ENCODE results near the gene CEBPZOS.
A peak's percentile ranks its signal among the peaks of the same experiment; 100 is the strongest.

Gene CEBPZOS

GRCh38 chr2:37196320-37197195, at the start of gene CEBPZOS:
Gene CEBPZOS (plus strand): TSS chr2:37196496. CDS start chr2:37199705, 3,209 bp downstream.
- DNase-seq = peak; percentile 71

- DNase-seq = no peak
Measured at GRCh38 chr2:37148325-37148724, 48.0 kb upstream of the CEBPZOS start.

DNA sequence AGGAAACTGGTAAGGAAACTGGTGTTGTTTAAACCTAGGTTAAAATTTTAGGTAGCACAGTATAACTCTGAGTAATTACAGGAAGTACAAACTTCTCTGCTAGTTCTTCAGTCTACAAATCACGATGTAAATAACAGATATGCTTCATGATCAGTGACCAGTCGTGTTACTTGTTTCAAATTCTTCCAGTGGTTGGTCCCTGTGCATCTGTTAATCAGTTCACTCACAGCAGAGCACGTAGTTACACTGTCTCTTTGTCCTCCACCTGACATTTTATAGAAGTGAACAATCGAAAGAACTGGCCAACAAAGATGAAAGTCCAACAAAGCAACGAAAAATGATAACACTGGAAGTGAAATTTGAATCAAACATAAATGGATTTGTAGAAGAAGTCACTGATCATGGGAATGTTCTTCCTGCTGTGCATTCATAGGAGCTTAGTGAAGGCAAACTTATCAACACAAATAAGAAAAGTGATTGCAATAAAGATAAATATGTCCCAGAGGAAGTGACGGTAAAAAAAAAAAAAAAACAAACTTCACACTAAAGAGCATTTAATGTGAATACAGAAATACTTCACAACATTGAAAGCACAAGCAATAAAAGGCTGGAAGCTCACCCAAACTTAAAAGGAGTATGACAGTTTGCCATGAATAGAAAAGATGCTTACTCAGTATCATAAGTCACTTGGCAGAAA, 46.5 kb upstream of the CEBPZOS start:
- no peak for DNase-seq

GRCh38 chr2:37153224-37153623, 43.1 kb upstream of the CEBPZOS start:
- no peak for DNase-seq

DNA sequence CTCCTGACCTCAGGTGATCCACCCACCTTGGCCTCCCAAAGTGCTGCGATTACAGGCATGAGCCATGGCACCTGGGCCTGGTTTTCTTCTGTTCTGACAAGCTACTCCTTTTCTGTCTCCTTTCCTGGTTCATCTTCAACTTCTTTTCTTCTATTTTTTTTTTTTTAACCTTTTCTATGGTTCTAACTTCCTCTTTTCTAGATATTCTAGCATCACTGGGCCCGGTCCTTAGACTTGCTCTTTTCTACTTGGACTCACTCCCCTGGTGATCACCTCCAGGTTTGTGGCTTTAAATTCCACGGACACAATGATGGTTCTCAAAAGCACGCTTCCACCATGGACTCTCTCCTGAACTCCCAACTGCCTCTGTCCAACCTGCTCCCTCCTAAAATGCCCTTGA, 41.5 kb upstream of the CEBPZOS start:
- no peak for DNase-seq

- peak; percentile 35 for DNase-seq
Measured at GRCh38 chr2:37156071-37156856, 40.0 kb upstream of the CEBPZOS start.

GRCh38 chr2:37156857-37157714, 39.2 kb upstream of the CEBPZOS start, which contains the start of gene EIF2AK2:
Gene EIF2AK2 (minus strand): TSS chr2:37156980. CDS start chr2:37147806, 9,174 bp downstream.
- DNase-seq = peak; percentile 84

GRCh38 chr2:37164757-37165156, 31.5 kb upstream of the CEBPZOS start:
- no peak for DNase-seq

DNA sequence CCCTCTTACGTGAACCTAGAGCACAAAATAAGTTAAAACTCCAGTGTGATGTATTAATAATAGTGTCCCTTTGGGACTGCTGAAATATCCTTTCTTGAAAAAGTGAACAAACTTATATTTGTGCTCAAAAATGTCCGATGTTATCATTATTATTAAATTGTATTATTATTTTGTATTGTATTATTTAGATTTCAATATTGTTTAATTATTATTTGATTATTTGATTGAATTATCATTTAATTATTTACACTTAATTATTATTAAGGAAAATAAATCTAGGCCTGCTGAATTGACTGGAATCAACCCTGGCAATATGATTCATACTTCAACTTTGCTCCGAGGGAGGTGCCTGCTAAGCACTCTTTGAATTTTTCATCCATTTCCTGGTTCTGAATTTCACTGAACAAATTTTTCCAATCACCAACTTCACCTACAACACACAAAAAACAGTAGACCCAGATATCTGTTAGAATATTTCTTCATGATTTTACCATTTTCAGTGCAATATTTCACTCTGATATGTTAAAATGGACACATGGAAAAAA, 28.6 kb upstream of the CEBPZOS start:
- no peak for DNase-seq

DNA sequence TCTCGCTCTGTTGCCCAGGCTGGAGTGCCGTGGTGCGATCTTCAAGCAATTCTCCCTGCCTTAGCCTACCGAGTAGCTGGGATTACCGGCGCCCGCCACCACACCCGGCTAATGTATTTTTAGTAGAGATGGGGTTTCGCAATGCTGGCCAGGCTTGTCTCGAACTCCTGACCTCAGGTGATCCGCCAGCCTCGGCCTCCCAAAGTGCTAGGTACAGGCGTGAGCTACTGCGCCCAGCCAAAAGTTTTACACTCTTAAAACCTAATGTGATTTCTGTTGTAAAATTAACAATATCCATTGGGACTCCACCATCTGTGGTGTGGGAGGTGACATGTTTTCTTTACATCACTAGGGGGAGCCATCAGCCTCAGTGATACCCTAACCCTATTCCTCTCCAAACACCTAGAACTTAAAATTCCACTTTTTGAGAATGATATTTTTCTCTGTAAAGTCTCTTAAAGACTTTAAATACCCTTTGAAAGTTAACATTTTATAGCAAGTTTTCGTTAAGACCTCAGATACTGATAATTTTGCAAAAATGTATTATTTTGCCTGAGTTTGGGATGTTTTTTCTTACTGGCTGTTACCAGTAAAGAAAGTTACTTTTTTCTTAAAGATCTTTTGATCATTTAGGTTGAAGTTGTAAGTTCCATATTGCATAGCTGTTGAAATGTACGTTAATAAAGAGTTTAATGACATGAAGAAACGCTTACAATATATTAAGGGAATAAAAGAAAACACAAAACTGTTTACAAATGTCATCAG, 27.9 kb upstream of the CEBPZOS start:
- no peak for DNase-seq

DNA sequence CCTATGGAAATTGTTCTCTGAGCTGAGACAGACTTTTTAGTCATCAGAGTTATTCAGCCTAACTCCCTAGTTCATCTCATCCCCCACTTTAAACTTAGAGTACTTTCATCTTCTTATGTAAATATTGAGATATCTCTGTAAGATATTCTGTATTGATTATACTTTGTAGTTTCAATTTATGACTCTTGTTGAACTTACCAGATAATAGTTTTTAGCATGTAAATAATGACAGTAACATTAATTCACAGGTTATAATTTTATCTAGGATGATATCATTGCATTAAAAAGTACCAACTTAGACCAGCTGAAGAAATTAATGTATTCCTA, 24.7 kb upstream of the CEBPZOS start:
- DNase-seq = no peak

DNA sequence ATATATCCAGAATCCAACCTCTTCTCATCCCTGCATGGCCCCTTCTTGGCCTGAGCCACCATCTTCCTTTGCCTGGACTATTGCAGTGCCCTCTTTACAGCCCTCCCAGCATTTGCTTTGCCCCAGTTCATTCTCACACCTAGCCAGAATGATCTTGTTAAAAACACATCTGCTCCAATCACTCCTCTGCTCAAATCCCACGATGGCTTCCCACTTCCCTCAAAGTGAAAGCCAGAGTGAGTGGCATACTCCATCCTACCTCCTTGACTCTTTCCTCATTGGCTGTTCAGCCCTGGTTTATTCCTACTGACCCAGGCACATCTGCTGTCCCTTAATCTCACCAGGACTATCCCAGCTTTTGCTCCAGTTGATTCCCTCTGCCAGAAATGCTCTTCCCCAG, 22.6 kb upstream of the CEBPZOS start:
- no peak for DNase-seq

DNA sequence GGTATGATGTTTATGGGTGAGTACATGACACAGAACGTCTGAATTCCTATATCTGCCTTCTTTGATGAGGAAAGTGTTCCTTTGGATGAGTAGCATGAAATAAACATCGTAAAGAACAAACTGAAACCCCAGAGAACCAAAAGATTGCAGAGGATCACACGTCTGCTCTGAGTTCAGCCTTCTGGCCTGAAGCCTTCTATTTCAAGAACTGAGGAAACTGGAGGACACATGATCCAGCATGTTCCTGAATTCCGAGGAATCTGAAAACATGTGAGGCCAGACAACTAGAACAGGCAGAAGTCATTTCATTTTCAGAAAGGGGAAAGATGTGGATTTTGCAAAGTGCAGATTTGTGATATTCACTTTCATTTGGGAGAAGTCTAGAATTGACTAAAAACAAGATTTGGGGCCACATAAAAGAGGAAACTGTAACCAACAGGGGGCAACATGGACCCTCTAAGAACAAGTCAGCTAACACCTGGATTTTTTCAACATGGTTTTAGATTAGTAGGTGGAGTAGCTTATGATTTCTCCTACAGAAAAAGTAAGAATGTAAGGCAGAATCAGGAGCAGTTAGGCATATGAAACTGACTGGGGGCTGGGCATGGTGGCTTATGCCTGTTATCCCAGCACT, 16.2 kb upstream of the CEBPZOS start:
- DNase-seq = no peak

DNA sequence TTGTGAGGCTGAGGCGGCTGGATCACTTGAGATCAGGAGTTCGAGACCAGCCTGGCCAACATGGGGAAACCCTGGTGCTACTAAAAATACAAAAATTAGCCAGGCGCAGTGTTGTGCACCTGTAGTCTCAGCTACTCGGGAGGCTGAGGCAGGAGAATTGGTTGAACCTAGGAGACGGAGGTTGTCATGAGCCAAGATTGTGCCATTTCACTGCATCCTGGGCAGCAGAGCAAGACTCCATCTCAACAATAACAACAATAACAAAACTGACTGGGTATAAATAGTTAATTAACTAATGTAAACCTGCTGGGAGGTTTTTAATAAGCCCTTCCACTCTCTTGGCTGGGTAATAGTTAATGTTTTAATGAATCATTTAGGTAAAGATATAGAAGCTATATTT, 15.7 kb upstream of the CEBPZOS start:
- DNase-seq = no peak

DNA sequence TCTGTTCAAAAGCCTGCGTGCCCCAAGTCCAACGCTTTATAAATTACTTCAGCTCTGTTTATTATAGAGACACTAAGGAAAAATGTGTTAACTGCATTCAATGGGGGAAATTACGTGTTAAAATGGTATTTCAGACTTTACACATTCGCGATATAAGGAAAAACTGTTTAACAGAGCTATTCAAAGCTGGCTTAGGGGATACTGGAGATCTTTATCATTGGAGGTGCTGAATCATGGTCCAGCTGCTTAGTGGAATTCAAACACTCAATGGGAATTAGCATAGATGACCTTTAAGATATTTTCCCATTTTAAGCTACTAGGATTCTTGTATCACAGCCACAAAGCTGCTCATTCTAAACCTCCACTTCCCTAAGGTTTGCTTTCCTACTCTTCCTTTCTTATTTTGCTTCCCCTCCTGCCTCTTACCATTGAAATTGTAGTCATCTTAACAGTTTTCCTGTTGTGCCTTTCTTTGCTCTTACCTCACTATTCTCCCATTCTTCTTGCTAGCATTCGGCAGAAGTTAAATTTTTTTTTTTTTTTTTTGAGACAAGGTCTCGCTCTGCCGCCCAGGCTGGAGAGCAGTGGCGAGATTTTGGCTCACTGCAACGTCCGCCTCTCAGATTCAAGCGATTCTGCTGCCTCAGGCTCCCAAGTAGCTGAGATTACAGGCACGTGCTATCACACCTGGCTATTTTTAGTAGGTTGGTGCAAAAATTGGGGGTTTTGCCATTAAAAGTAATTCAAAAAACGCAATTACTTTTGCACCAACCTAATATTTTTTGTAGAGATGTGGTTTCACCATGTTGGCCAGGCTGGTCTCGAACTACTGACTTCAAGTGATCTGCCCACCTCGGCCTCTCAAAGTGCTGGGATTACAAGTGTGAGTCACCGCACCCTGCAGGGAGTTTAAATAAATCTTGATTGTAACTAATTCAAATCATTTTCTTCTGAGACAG, 14.3 kb upstream of the CEBPZOS start:
- DNase-seq = no peak

GRCh38 chr2:37188570-37188969, 7.7 kb upstream of the CEBPZOS start, which contains the start of gene SULT6B1:
Gene SULT6B1 (minus strand): TSS chr2:37188670. CDS start chr2:37188640, 30 bp downstream.
- DNase-seq = no peak

DNA sequence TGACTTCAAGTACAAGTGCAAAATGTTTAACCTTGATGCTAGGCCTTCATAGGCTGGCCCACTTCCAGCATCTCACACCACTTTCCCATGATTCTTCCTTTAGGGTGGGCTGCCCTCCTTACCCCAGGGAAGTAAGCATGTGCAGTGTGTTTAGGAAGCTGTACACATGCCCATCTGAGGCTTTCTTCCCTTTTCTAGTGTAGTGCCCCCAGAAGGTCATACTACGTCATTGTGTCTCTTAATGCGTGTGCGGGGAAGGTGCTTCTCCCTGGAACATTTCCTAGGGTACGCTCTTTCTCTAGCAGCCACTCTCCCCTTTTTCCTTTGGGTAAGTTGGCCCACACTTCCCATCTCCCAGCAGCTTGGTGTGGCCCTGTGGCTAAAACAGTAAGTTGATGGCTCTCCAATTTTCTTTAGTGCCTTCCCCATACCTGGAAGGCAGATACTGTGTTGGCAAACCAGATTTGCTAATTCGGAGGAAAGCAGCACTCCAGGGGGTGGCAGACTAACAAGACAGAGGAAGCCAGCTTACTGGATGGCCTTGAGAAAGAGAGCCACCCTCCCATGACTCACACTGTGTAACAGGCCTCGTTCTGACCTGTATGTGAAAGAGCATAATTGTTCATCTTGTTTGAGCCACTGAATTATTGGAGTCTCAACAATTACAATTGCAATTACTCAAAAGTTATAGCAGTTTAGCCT, 6.7 kb upstream of the CEBPZOS start:
- no peak for DNase-seq

DNA sequence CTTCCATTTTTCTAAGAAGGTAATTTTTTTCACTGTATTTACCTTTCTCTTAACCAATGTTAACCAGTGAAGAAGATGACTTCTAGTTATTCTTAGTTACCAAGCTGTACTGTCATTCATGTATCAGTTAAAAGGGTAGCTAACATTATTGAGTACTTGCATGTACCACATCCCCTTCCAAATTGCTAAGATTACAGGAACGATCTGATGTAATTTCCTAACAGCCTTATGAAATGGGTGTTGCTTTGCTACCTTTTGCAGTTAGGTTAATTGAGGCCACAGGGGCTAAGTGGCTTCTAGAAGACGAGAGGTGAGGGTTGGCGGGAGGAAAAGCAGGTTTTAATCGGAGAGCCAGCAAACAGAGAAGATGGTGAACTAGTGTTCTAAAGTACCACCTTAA, 6.0 kb upstream of the CEBPZOS start:
- DNase-seq = no peak

DNA sequence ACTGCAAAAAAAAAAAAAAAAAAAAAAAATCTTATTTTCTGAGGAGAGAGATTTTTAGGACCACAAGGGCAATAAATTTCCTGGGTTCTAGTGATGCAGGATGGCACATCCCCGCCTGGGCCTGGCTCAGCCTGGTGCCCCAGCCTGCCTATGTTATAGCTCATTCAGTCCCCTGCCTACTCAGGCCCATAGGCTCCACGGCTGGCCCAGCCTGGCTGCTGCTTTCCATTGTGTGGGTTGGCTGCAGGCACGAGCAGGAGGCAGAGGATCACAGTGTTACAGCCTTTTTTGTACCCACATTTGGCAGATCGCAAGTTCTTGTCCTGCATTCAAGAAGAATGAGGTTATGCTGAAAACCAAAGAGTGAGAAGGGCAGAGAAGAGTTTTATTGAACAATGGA, 5.0 kb upstream of the CEBPZOS start:
- no peak for DNase-seq
